Activated CD4-positive, alpha-beta memory T cell treated with anti-CD3 and anti-CD28 coated beads for 36 hours (primary cell): ENCODE results near the gene EFS. TPM values are rescaled to one million over a fixed set of nuclear protein-coding genes. Genes with fewer than 3 reads are reported as not detected.

Experiments used
- CTCF ChIA-PET: fragments of 350-600 bp; sonication (Branson Sonifier 250); formaldehyde crosslinking; loops from one replicate; lab custom pipeline; 2021; ENCODE audit warnings: antibody characterized with exemption, inconsistent platforms; lab: Charles Lee
- POLR2A ChIA-PET: fragments of 350-600 bp; sonication (Branson Sonifier 250); formaldehyde crosslinking; loops from one replicate; lab custom pipeline; 2021; ENCODE audit warnings: antibody characterized with exemption; lab: Charles Lee
- DNase-seq: peaks from one replicate; pipeline ENCODE4 v3.0.0-alpha.2; 2020
- H3K27ac Mint-ChIP-seq: one replicate; pipeline ENCODE4 v1.8.0; 2021; ENCODE audit warnings: mixed read lengths
- H3K27me3 Mint-ChIP-seq: one replicate; pipeline ENCODE4 v1.8.0; 2021; ENCODE audit warnings: mixed read lengths
- H3K36me3 Mint-ChIP-seq: one replicate; pipeline ENCODE4 v1.8.0; 2021; ENCODE audit warnings: mixed read lengths
- H3K4me1 Mint-ChIP-seq: one replicate; pipeline ENCODE4 v1.8.0; 2021; ENCODE audit warnings: low read depth, mixed read lengths
- H3K4me3 Mint-ChIP-seq: one replicate; pipeline ENCODE4 v1.8.0; 2021; ENCODE audit warnings: mild to moderate bottlenecking, mixed read lengths
- H3K9me3 Mint-ChIP-seq: one replicate; pipeline ENCODE4 v1.8.0; 2021; ENCODE audit warnings: mixed read lengths
- intact Hi-C: fragments of 100-400 bp; cut with micrococcal nuclease; formaldehyde crosslinking; loops from one replicate; pipeline ENCODE4 v1.15.1; 2023
- total RNA-seq, 2 experiments: library from RNA; stranded (reverse); gene quantifications; one replicate each; pipeline ENCODE4 v1.2.3, GENCODE V29; 2021

The EFS gene
- total RNA-seq, 2 experiments from 2014 or later, result not detected

GRCh38 chr14:23375527-23376251, 10.7 kb upstream of the EFS start:
- H3K36me3 Mint-ChIP-seq, result no peaks in the 10 kb centered on the region
- H3K9me3 Mint-ChIP-seq, result no peaks in the 10 kb centered on the region
- no peak overlapping the region for H3K27ac Mint-ChIP-seq
- DNase-seq, result no peak
- H3K4me1 Mint-ChIP-seq, result no peaks in the 10 kb centered on the region
- intact Hi-C loops, result no loop called here
- peaks cover 2% of the 10 kb centered on the region for H3K27me3 Mint-ChIP-seq
- ChIA-PET POLR2A (no interaction called here), CTCF (interaction anchor here (1.0 kb wide), 1 partner anchor 254 kb away, joined by 4 read pairs; no protein-coding TSS in a partner anchor)
- no peak overlapping the region for H3K4me3 Mint-ChIP-seq

DNA sequence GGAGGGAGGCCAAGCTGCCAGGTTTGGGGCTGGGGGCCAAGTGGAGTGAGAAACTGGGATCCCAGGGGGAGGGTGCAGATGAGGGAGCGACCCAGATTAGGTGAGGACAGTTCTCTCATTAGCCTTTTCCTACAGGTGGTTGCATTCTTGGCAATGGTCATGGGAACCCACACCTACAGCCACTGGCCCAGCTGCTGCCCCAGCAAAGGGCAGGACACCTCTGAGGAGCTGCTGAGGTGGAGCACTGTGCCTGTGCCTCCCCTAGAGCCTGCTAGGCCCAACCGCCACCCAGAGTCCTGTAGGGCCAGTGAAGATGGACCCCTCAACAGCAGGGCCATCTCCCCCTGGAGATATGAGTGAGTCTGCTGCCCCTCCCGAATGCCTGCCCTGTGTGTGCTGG, 8.1 kb upstream of the EFS start:
- ChIA-PET POLR2A (no interaction called here), CTCF (no interaction called here)
- no peak overlapping the region for H3K4me3 Mint-ChIP-seq
- no peak for DNase-seq
- no peaks in the 10 kb centered on the region for H3K9me3 Mint-ChIP-seq
- H3K4me1 Mint-ChIP-seq, result no peaks in the 10 kb centered on the region
- H3K27ac Mint-ChIP-seq, result no peak overlapping the region
- intact Hi-C loops, result no loop called here
- no peaks in the 10 kb centered on the region for H3K36me3 Mint-ChIP-seq
- no peaks in the 10 kb centered on the region for H3K27me3 Mint-ChIP-seq

GRCh38 chr14:23372509-23372908, 7.5 kb upstream of the EFS start, which contains the start of gene IL25:
Gene IL25 (plus strand): TSS chr14:23372809.
- H3K36me3 Mint-ChIP-seq, result no peaks in the 10 kb centered on the region
- no peak within 1 kb of the TSS for H3K27ac Mint-ChIP-seq
- ChIA-PET CTCF (interaction anchor here (3.2 kb wide), 1 partner anchor 7 kb away, joined by 21 read pairs; no protein-coding TSS in a partner anchor), POLR2A (no interaction called here)
- no peaks in the 10 kb centered on the region for H3K4me1 Mint-ChIP-seq
- intact Hi-C loops, result no loop called here
- no peak within 1 kb of the TSS for H3K4me3 Mint-ChIP-seq
- H3K27me3 Mint-ChIP-seq, result peaks cover 5% of the 10 kb centered on the region
- DNase-seq, result no peak
- H3K9me3 Mint-ChIP-seq, result no peaks in the 10 kb centered on the region

DNA sequence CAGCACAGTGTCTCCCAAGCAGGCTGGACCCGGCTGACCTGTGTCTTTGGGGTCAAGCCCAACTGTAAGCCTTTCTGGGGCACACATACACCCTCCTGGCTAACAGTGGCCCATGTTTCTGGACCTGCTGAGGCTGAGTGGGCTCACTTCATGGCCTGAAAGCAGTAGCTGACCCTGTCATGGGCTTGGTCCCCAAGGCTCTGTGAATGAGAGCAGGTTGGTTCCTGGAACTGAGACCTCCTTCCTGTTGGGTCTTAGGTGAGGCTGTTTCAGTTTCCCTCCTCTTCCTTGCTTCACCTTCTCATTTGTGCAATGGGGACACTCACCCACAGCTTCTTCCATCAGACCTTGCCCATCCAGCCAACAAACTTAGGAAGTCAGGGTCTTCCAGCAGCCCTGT, 6.9 kb upstream of the EFS start:
- Mint-ChIP-seq H3K27ac (no peak overlapping the region), H3K27me3 (peaks cover 12% of the 10 kb centered on the region), H3K36me3 (no peaks in the 10 kb centered on the region), H3K4me3 (no peak overlapping the region), H3K4me1 (no peaks in the 10 kb centered on the region), H3K9me3 (no peaks in the 10 kb centered on the region)
- DNase-seq, result no peak
- intact Hi-C loops, result no loop called here
- ChIA-PET POLR2A (no interaction called here), CTCF (interaction anchor here (3.2 kb wide), 1 partner anchor 8 kb away, joined by 21 read pairs; no protein-coding TSS in a partner anchor)

GRCh38 chr14:23370221-23370620, 5.2 kb upstream of the EFS start:
- H3K9me3 Mint-ChIP-seq, result no peaks in the 10 kb centered on the region
- peaks cover 16% of the 10 kb centered on the region for H3K27me3 Mint-ChIP-seq
- no peak overlapping the region for H3K4me3 Mint-ChIP-seq
- no peaks in the 10 kb centered on the region for H3K4me1 Mint-ChIP-seq
- ChIA-PET CTCF (interaction anchor here (1.1 to 3.2 kb wide), 3 partner anchors 8 to 17 kb away, joined by 3 to 21 read pairs (median 6); partner anchors contain the start of gene SLC22A17), POLR2A (no interaction called here)
- no peaks in the 10 kb centered on the region for H3K36me3 Mint-ChIP-seq
- intact Hi-C loops, result no loop called here
- no peak for DNase-seq
- no peak overlapping the region for H3K27ac Mint-ChIP-seq

GRCh38 chr14:23366426-23366921, 1.5 kb upstream of the EFS start:
- ChIA-PET CTCF (interaction anchor here (3.7 kb wide), 1 partner anchor 14 kb away, joined by 14 read pairs; no protein-coding TSS in a partner anchor), POLR2A (no interaction called here)
- peaks cover 27% of the 10 kb centered on the region for H3K27me3 Mint-ChIP-seq
- no peak overlapping the region for H3K4me3 Mint-ChIP-seq
- peaks cover 4% of the 10 kb centered on the region for H3K4me1 Mint-ChIP-seq
- intact Hi-C loops, result no loop called here
- H3K27ac Mint-ChIP-seq, result no peak overlapping the region
- no peaks in the 10 kb centered on the region for H3K36me3 Mint-ChIP-seq
- DNase-seq, result no peak
- H3K9me3 Mint-ChIP-seq, result no peaks in the 10 kb centered on the region

DNA sequence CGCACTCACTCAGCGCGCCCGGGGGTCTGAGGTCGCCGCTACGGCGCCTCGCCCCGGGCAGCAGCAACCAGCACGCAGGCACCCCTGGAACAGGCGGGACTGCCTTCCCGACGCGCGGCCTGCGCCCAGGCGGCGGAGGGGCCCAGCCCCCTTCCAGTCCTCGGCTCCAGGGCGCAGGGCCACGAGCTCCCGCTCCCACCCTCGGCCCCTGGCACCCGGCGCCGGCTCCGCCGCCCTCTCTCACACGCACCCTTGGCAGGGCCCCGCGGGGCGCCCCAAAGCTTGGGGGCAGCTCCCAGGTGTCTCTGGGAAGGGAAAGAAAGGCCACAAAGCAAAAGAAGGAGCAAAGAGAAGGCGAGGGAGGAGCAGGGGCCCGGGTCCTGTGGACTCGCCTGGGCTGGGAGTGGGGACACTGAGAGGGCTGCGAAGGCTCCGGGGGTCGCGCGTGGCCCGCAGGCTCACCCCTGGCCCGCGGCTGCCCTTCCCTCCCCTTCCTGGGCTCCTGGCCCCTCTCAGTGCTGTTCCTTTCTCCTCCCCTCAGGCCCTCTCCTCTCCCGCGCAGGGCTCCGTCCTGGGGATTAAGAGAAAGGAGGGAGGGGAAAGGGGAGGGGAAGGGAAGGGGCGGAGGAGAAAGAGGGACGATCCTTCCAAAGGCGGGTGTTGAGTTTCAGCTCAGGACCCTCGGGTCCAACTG, 907 bp upstream of the EFS start:
- intact Hi-C loops, result no loop called here
- H3K4me1 Mint-ChIP-seq, result peaks cover 6% of the 10 kb centered on the region
- ChIA-PET CTCF (interaction anchor here (3.7 kb wide), 1 partner anchor 15 kb away, joined by 14 read pairs; no protein-coding TSS in a partner anchor), POLR2A (no interaction called here)
- no peak for DNase-seq
- peaks cover 29% of the 10 kb centered on the region for H3K27me3 Mint-ChIP-seq
- H3K36me3 Mint-ChIP-seq, result no peaks in the 10 kb centered on the region
- H3K27ac Mint-ChIP-seq, result no peak overlapping the region
- H3K9me3 Mint-ChIP-seq, result no peaks in the 10 kb centered on the region
- H3K4me3 Mint-ChIP-seq, result no peak overlapping the region

GRCh38 chr14:23364164-23365035, 572 bp downstream of the EFS start:
- H3K27me3 Mint-ChIP-seq, result peaks cover 29% of the 10 kb centered on the region
- CTCF ChIA-PET, result no interaction called here
- H3K36me3 Mint-ChIP-seq, result no peaks in the 10 kb centered on the region
- no peaks in the 10 kb centered on the region for H3K9me3 Mint-ChIP-seq
- no peak overlapping the region for H3K27ac Mint-ChIP-seq
- no peak for DNase-seq
- POLR2A ChIA-PET, result no interaction called here
- intact Hi-C loops, result loop anchor here (5.0 kb wide), 1 partner anchor 37 kb away; no protein-coding TSS in a partner anchor
- H3K4me3 Mint-ChIP-seq, result no peak overlapping the region
- peaks cover 6% of the 10 kb centered on the region for H3K4me1 Mint-ChIP-seq

GRCh38 chr14:23362200-23362599, 2.8 kb downstream of the EFS start:
- intact Hi-C loops, result loop anchor here (5.0 kb wide), 1 partner anchor 35 kb away; no protein-coding TSS in a partner anchor
- CTCF ChIA-PET, result interaction anchor here (0.8 to 1.9 kb wide), 4 partner anchors 9 to 36 kb away, joined by 3 to 9 read pairs (median 3); partner anchors contain the start of gene SLC22A17
- peaks cover 21% of the 10 kb centered on the region for H3K27me3 Mint-ChIP-seq

DNA sequence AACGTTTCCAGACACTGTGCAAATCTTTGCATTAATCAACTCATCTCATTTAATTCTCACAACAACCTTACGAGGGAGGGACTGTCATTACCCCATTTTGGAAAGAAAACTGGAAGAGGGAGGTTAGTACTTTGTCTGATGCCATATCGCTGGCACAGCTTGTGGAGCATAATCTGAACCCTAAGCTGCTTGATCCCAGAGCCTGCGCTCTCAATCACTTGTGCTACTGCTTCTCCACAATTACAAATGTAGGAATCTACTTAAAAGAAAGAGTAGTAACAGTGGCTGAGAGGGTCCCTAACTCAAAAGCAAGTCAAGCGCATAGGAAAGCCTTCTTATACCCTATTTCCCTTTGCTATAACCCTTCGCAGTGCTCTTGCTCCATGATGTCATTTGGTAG, 3.2 kb downstream of the EFS start:
- POLR2A ChIA-PET, result no interaction called here
- intact Hi-C loops, result loop anchor here (5.0 kb wide), 1 partner anchor 34 kb away; no protein-coding TSS in a partner anchor

More at GRCh38 chr14:23362200-23362599, 2.8 kb downstream of the EFS start:
- DNase-seq, result no peak
- Mint-ChIP-seq H3K4me1 (peaks cover 6% of the 10 kb centered on the region), H3K4me3 (no peak overlapping the region), H3K36me3 (no peaks in the 10 kb centered on the region), H3K9me3 (no peaks in the 10 kb centered on the region), H3K27ac (no peak overlapping the region)
- POLR2A ChIA-PET, result no interaction called here

GRCh38 chr14:23361320-23361719, 3.7 kb downstream of the EFS start:
- intact Hi-C loops, result loop anchor here (5.0 kb wide), 1 partner anchor 34 kb away; no protein-coding TSS in a partner anchor
- Mint-ChIP-seq H3K27ac (no peak overlapping the region), H3K4me3 (no peak overlapping the region), H3K27me3 (peaks cover 13% of the 10 kb centered on the region), H3K36me3 (no peaks in the 10 kb centered on the region), H3K4me1 (peaks cover 6% of the 10 kb centered on the region), H3K9me3 (no peaks in the 10 kb centered on the region)
- ChIA-PET CTCF (interaction anchor here (0.8 to 1.9 kb wide), 3 partner anchors 9 to 18 kb away, joined by 3 to 9 read pairs (median 3); partner anchors contain the start of gene SLC22A17), POLR2A (no interaction called here)
- peak; percentile 32 for DNase-seq

More for the DNA sequence above, 3.2 kb downstream of the EFS start:
- Mint-ChIP-seq H3K4me1 (peaks cover 6% of the 10 kb centered on the region), H3K36me3 (no peaks in the 10 kb centered on the region), H3K9me3 (no peaks in the 10 kb centered on the region), H3K4me3 (no peak overlapping the region), H3K27me3 (peaks cover 17% of the 10 kb centered on the region), H3K27ac (no peak overlapping the region)
- CTCF ChIA-PET, result interaction anchor here (0.8 to 1.9 kb wide), 4 partner anchors 9 to 35 kb away, joined by 3 to 9 read pairs (median 3); partner anchors contain the start of gene SLC22A17
- no peak for DNase-seq
